GM18858 (cell line): ENCODE measurements around the gene CCDC6.
"Not testable (repeated sequence)": the region's sequence is repeated elsewhere in the genome, so short reads cannot be mapped to it uniquely, and the experiment has no call there.

Source experiments
- ATAC-seq: cut with Tn5 transposase; IDR thresholded peaks from one replicate; pipeline ENCODE4 v1.9.1; 2021; ENCODE audit not compliant: unreplicated experiment

Gene CCDC6

GRCh38 chr10:59817773-59818172 is 88.6 kb downstream of the CCDC6 start:
- ATAC-seq: no peak

- peak; percentile 74 for ATAC-seq
These were observed 91.5 kb downstream of the CCDC6 start for GRCh38 chr10:59814878-59815277.

GRCh38 chr10:59812519-59813122 is 93.7 kb downstream of the CCDC6 start:
- no peak for ATAC-seq

GRCh38 chr10:59809644-59809974 is 96.7 kb downstream of the CCDC6 start:
- no peak for ATAC-seq

GRCh38 chr10:59808896-59809643 is 97.3 kb downstream of the CCDC6 start:
- peak; percentile 92 for ATAC-seq

GRCh38 chr10:59807629-59808620 is 98.4 kb downstream of the CCDC6 start:
- ATAC-seq: no peak

GRCh38 chr10:59805014-59805413 is 101.3 kb downstream of the CCDC6 start:
- no peak for ATAC-seq

- no peak for ATAC-seq
These were observed 102.1 kb downstream of the CCDC6 start for GRCh38 chr10:59804220-59804619.

- no peak for ATAC-seq
These were observed 102.6 kb downstream of the CCDC6 start for GRCh38 chr10:59803714-59804113.

GRCh38 chr10:59801171-59801570 is 105.2 kb downstream of the CCDC6 start:
- no peak for ATAC-seq

GRCh38 chr10:59799421-59799820 is 106.9 kb downstream of the CCDC6 start:
- ATAC-seq: no peak

- ATAC-seq: no peak
These were observed 112.4 kb downstream of the CCDC6 start for GRCh38 chr10:59793919-59794318.

GRCh38 chr10:59792812-59793211 is 113.5 kb downstream of the CCDC6 start:
- ATAC-seq: no peak

GRCh38 chr10:59791601-59792000 is 114.8 kb downstream of the CCDC6 start:
- ATAC-seq: no peak

GRCh38 chr10:59790080-59790479 is 116.3 kb downstream of the CCDC6 start:
- ATAC-seq: not testable (repeated sequence)

GRCh38 chr10:59788914-59789313 is 117.4 kb downstream of the CCDC6 start:
- ATAC-seq: not testable (repeated sequence)

GRCh38 chr10:59787032-59787431 is 119.3 kb downstream of the CCDC6 start:
- ATAC-seq: not testable (repeated sequence)

GRCh38 chr10:59785476-59785875 is 120.9 kb downstream of the CCDC6 start:
- ATAC-seq: not testable (repeated sequence)

GRCh38 chr10:59781511-59781910 is 124.8 kb downstream of the CCDC6 start:
- ATAC-seq: no peak

GRCh38 chr10:59779756-59780533 is 126.4 kb downstream of the CCDC6 start:
- no peak for ATAC-seq

GRCh38 chr10:59774451-59774850 is 131.9 kb downstream of the CCDC6 start:
- ATAC-seq: no peak
